ENCODE measurements around the gene MRPL43. TPM values are rescaled to one million over a fixed set of nuclear protein-coding genes. Genes with fewer than 3 reads are reported as not detected.

The MRPL43 gene
- 45.1 TPM for total RNA-seq

DNA sequence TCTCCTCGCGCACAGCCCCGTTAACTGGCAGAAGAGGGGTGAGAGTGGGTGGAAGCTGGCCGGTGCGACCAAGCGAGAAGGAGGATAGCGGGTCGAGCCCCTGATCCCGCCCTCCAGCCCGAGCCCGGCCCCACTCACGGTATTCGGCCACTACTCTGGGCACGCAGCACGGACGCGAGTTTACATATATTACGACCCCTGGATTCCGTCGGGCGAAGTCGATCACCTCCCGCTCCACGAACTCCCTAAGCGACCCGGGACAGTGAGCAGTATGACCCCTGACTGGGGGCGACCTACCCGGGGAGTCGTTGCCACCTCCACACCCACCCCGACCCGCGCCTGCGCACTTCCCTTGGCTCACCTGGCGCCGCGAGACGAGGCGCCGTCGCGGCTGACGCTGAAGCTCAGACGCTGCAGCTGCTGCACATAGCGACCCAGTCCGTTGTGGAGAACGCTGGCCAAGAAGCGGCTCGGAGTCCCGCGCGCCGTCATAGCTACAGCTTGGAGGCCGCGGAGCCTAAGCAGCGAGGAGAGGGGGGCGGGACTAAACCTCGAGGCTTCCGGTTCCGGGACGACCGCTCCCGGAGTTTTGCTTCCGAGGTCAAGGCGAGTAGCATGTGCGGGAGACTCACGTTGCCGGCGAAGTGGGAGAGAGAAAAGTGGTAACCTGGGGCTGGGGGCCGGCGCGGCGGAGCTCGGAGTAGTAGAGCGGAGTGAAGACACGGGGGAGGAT, at the start of gene MRPL43, which contains the start of gene TWNK:
MRPL43 (minus strand) TSS at position 546 of the 733 bp plus-strand sequence; CDS start at position 492, 54 bp downstream.
TWNK (plus strand) TSS at position 592 of the 733 bp plus-strand sequence. CDS start 668 bp downstream, outside the sequence.

DNA sequence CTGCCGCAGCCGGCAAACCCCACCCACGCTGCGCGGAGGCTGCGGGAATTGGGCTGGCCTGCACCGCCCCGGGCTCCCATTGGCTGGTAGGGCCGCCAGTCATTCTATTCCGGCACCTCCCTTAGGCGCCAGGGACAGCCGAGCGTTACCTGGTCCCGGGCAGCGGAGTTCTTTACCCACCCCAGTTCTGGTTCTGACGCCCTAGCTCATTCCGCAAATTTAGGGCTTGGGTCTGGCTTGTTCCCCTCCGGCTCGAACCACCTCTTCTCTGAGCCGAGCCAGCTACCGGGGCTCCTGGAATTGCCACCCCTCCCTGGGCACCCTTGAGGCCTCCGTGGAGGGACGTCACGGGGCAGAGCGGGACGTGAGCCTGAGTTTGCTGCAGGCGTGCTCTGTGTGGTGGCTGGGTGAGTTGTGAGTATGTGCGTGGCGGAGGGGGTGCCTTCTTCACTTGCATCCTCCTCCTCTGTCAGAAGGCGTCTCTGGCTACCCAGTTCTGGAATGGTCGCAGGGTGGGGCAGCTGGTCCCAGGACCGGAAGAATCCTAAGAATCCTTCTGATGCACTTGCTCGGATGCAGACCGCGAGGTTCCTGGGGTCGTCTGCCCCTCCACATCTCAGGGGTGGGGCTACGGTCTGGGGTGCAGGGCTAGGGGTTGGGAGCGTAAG, 44.0 kb upstream of the MRPL43 start, which contains the start of the genes PDZD7 and SFXN3:
PDZD7 (minus strand) TSS at position 2 of the 668 bp plus-strand sequence. CDS start 910 bp downstream, outside the sequence.
SFXN3 (plus strand) TSS at position 107 of the 668 bp plus-strand sequence. CDS start 3,461 bp downstream, outside the sequence.

DNA sequence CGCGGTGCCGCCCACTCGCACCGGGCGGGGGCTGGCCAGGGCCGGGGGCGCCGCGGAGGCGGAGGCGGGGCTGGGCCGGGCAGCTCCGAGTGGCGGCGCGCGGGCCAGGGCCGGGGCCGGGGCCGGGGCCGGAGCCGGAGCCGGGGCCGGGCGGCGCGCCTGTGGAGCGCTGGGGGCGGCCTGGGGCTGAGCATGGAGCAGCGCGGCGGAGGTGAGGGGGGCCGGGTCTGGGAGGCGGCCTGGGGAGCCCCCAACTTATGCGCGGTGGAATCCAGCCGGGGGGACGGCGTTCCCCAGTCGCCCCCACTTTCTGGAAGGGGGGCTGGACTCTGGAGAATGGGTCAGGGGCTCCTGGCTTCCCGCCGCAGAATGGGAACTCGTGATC, 12.4 kb upstream of the MRPL43 start, which contains the start of gene LZTS2:
LZTS2 (plus strand) TSS at position 67 of the 385 bp plus-strand sequence. CDS start 2,731 bp downstream, outside the sequence.

DNA sequence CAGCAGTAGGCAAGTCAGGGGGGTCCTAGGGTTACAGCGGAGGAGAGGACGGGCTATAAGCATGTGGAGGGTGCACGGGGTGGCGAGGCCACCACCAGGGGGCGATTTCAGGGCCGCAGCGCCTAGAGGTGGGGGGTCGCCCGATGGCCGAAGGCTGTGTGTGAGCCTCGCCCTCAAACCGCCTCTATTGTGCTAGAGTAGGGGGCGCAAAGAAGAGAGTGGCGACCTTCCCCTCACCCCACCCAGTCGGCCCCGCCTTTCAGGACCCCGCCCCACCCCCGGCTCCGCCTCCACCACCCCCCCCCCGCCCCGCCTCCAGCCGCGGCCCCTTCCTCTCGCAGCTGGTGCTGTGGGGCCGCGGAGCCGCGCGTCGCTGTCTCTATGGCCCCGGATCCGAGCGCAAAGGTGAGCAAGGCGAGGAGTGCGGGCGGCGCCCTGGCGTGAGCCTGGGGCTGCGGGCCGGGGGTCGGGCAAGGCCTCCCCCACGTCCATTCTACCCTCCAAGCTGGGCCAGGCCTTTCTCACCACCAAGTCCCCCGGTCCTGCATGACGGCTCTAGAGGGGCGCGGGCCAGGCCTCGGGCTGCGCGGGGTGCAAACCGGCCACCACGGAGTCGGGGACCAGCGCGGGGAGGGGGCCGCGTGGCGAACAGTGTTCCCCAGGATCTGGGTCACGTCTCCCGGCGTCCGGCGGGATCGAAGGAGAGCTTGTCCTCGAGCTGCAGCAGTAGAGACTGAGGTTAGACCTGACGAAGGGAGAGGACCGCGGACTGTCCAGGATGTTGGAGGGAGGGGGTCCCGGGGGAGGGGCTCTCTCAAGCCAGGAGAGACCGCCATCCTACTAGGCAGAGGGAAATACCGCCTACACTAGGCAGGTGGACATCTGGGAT, 17.9 kb downstream of the MRPL43 start, which contains the start of gene SEMA4G:
SEMA4G (plus strand) TSS at position 318 of the 889 bp plus-strand sequence. CDS start 3,409 bp downstream, outside the sequence.

Small RNA genes lying within 50 kb of the gene (small RNA-seq; reads per million reads assigned to genes)
- gene MIR608 (ENCODE audit: low replicate concordance): not detected

Other genes with a start within 250 kb of the MRPL43 start
- gene PAX2, start 241.9 kb downstream of the MRPL43 start, total RNA-seq: not detected
- 76.4 TPM for gene SLF2, start 74.5 kb downstream of the MRPL43 start, total RNA-seq
- 15.0 TPM for gene SEMA4G, start 18.0 kb downstream of the MRPL43 start, total RNA-seq
- 6.3 TPM for gene TWNK, start within 50 bp of the MRPL43 start, total RNA-seq
- gene LZTS2, start 12.3 kb upstream of the MRPL43 start, total RNA-seq: 24.7 TPM
- 12.5 TPM for gene PDZD7, start 43.6 kb upstream of the MRPL43 start, total RNA-seq
- gene SFXN3, start 43.7 kb upstream of the MRPL43 start, total RNA-seq: 99.2 TPM
- gene KAZALD1, start 74.5 kb upstream of the MRPL43 start, total RNA-seq: 0.94 TPM
- gene TLX1, start 143.8 kb upstream of the MRPL43 start, total RNA-seq: not detected
- not detected for gene LBX1, start 242.0 kb upstream of the MRPL43 start, total RNA-seq